Suprapubic skin (tissue), 4 donors: ENCODE results near the gene ICAM1.

ENCODE experiments used
- CTCF ChIP-seq, 2 donors: fragments of 200-600 bp in 1 of 2; fragments of 450-650 bp in 1 of 2; sonication (generic) in 1 of 2; IDR thresholded peaks; one replicate each; pipeline ENCODE4 v1.5.1; 2016 to 2019; ENCODE audit warnings: antibody characterized with exemption in 2 of 2, mild to moderate bottlenecking in 1 of 2, moderate library complexity in 1 of 2
- POLR2A ChIP-seq, 2 donors: fragments of 450-650 bp; IDR thresholded peaks; one replicate each; pipeline ENCODE4 v1.6.1; 2017; ENCODE audit warnings: antibody characterized with exemption in 2 of 2, mild to moderate bottlenecking in 2 of 2, moderate library complexity in 2 of 2
- POLR2AphosphoS5 ChIP-seq, 3 donors: sonication (generic); formaldehyde crosslinking; IDR thresholded peaks; one replicate each; pipeline ENCODE4 v1.6.1; 2017; ENCODE audit warnings: antibody characterized with exemption in 3 of 3

- no peak for TF ChIP-seq CTCF (IDR thresholded peaks at IDR 0.05)
- no peak for TF ChIP-seq POLR2A (IDR thresholded peaks at IDR 0.05)
- TF ChIP-seq POLR2AphosphoS5 (IDR thresholded peaks at IDR 0.05) = no peak
These were observed 21.4 kb downstream of the ICAM1 start for GRCh38 chr19:10292206-10292788.
